ENCODE measurements around the gene HOXA5.

HOXA5 gene

GRCh38 chr7:27148031-27148755 is 4.7 kb upstream of the HOXA5 start:
- no peak for DNase-seq (ENCODE audit: low spot score)

- no peak for DNase-seq (ENCODE audit: low spot score)
Observed at GRCh38 chr7:27147199-27148030, 3.9 kb upstream of the HOXA5 start, which contains the start of gene HOXA6. TSS of gene HOXA6 (minus strand) at chr7:27147774. CDS start at chr7:27147749, 25 bp downstream.

GRCh38 chr7:27146491-27147198 is 3.2 kb upstream of the HOXA5 start:
- no peak for DNase-seq (ENCODE audit: low spot score)

GRCh38 chr7:27145914-27146412 is 2.5 kb upstream of the HOXA5 start:
- no peak for DNase-seq (ENCODE audit: low spot score)

- no peak for DNase-seq (ENCODE audit: low spot score)
Observed at GRCh38 chr7:27145165-27145913, 1.9 kb upstream of the HOXA5 start.

- DNase-seq (ENCODE audit: low spot score): no peak
Observed at GRCh38 chr7:27144781-27145164, 1.3 kb upstream of the HOXA5 start.

GRCh38 chr7:27143950-27144780 is 684 bp upstream of the HOXA5 start:
- no peak for DNase-seq (ENCODE audit: low spot score)

GRCh38 chr7:27142580-27143022 is 880 bp downstream of the HOXA5 start:
- no peak for DNase-seq (ENCODE audit: low spot score)

GRCh38 chr7:27141923-27142579 is 1.4 kb downstream of the HOXA5 start:
- no peak for DNase-seq (ENCODE audit: low spot score)

GRCh38 chr7:27141137-27141922 is 2.2 kb downstream of the HOXA5 start:
- no peak for DNase-seq (ENCODE audit: low spot score)

GRCh38 chr7:27140126-27140857 is 3.2 kb downstream of the HOXA5 start:
- DNase-seq (ENCODE audit: low spot score): no peak

- no peak for DNase-seq (ENCODE audit: low spot score)
Observed at GRCh38 chr7:27139334-27140125, 4.0 kb downstream of the HOXA5 start.

- no peak for DNase-seq (ENCODE audit: low spot score)
Observed at GRCh38 chr7:27138985-27139333, 4.5 kb downstream of the HOXA5 start.

- no peak for DNase-seq (ENCODE audit: low spot score)
Observed at GRCh38 chr7:27138472-27138871, 5.0 kb downstream of the HOXA5 start.

- no peak for DNase-seq (ENCODE audit: low spot score)
Observed at GRCh38 chr7:27137640-27138315, 5.7 kb downstream of the HOXA5 start.

GRCh38 chr7:27134392-27134791 is 9.1 kb downstream of the HOXA5 start:
- no peak for DNase-seq (ENCODE audit: low spot score)

Measured in kidney capillary endothelial cell (primary cell).